GM21390 (cell line): ENCODE results near the gene FOXN3.

Source experiments
- ATAC-seq: cut with Tn5 transposase; IDR thresholded peaks from one replicate; pipeline ENCODE4 v1.9.1; 2021; ENCODE audit not compliant: unreplicated experiment

The FOXN3 gene

DNA sequence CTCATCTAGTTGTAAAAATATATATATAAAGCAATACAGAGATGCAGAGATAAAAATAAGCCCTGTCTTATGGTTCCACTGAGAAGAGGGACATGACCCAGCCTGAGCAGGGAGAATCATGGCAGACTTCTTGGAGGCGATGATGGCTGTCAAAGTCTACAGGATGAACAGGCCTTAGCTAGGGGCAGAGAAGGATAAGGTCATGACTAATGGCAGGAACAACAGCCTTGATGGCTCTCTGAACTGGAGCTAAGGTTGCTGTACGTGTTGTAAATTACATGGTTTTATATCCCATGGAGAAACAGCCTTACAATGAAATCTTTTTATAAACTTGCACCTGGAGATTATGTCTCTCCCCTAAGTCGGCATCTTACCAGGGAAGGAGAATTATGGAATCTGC is 32.4 kb downstream of the FOXN3 start:
- ATAC-seq, result no peak

DNA sequence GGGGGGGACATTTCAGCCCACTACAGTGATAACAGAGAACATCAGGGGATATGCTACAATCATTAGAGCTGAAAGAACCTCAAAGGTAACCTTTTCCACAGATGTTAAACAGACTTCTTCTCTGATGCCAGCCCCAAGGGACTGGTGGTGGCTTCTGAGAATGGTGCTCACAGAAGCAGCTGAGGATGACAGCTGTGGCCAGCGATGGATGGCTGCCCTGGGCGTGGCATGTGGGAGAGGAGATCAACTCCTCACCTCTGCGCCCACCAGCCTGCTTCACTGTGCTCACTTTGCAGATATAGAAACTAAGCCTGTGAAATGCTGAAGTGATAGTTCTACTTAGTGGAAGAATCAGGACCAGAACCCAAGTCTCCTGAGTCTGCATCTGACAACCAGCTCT is 33.0 kb downstream of the FOXN3 start:
- ATAC-seq, result peak; percentile 86

DNA sequence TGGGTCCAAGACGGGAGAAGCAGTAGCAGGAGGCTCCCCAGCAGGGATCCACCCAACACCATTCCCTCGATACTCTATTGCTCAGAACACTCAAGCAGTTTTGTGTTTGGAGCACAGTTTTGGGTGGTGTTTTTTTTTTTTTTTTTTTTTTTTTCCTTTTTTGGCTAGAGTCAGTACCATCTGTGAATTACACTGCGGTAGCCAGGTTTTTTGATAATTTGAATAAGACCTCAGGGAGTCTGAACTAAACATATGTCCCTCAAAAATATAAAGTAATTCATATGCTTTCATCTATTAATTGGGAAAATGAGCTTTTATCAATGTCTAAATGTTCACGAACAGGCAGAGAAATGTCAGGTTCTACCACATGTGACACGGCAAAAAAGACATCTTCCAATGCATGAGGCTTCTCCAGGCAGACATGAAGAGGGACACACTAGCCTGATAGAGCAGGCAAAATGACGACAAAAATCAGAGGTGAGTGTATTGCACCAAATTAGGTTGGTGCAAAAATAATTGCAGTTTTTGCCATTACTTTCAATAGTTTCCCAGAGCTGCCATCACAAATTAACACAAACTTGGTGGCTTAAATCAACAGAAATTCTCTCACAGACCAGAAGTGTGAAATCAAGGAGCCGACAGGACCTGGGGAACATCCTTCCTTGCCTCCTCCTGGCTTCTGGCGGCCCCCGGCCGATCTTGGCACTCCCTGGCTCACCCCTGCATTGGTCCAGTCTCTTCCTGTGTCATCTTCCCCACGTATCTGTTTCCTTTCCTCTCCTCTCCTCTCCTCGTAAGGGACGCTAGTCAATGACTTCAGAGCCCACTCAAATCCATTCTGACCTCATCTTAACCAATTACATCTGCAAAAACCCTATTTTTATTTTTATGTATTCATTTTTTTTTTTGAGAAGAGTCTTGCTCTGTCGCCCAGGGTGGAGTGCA is 33.9 kb downstream of the FOXN3 start:
- no peak for ATAC-seq

DNA sequence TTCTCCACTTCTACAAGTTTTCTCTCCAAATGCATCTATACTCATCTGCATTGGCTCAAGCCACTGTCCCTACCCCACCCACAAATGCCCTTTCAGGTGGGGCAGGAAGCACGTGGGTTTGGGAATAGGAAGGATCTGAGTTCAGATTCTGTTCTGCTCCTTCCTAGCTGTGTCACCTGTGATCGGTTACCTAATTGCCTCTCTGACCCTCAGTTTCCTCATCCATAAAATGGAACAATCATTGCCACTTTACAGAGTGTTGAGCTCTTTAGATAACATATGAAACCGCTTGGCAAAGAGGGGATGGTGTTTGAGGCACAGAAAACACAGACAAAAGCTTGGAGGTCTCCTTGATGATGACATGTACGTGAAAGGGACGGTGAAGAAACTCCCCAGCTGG is 34.5 kb downstream of the FOXN3 start:
- ATAC-seq, result no peak

DNA sequence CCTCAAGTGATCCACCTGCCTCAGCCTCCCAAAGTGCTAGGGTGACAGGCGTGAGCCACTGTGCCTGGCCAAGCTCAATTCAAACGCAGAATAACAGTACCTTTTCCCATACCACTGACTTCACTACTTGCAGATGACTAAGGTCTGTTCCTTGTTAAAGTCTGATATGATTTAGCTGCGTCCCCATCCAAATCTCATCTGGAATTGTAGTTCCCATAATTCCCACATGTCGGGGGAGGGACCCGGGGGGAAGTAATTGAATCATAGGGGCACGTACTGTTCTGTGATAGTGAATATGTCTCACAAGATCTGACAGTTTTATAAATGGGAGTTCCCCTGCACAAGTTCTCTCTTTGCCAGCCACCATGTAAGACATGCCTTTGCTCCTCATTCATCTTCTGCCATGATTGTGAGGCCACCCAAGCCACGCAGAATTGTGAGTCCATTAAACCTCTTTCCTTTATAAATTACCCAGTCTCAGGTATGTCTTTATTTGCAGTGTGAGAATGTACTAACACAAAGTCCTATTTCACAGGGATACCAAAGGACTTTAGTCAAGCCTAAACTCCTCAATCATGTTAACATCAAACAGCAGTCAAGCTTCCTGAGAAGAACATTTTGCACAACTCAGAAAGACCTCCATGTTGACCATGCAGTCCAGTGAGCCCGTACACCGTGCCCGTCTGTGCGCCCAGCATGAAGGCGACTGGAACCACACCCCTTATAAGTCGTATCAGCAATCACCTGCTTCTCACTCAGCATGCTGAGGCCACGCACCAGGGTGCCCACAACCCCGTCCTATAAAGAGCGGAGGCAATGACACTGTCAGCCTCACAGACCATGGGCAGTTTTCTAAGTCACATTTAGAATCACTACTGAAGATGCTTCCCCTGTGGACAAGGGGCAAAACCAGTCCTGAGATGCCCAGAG is 36.9 kb downstream of the FOXN3 start:
- ATAC-seq, result no peak

DNA sequence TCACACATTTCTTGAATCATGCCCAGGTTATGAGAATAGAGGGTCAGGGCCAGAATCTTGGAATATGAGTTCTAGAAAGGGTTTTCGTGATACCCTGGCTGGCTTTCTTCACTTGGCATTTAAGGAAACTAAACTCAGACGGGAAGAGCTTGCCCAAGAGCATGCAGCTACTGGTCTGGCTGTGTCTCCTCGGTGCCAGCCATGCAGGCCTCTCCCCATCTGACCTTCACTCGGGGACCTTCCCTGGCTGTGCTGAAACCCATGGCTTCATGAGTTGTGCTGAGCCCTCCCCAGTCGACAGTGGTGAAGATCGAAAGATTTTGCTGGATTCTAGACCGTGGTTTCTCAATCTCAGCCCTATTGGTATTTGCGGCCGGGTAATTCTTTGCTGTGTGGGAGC is 38.0 kb downstream of the FOXN3 start:
- no peak for ATAC-seq

DNA sequence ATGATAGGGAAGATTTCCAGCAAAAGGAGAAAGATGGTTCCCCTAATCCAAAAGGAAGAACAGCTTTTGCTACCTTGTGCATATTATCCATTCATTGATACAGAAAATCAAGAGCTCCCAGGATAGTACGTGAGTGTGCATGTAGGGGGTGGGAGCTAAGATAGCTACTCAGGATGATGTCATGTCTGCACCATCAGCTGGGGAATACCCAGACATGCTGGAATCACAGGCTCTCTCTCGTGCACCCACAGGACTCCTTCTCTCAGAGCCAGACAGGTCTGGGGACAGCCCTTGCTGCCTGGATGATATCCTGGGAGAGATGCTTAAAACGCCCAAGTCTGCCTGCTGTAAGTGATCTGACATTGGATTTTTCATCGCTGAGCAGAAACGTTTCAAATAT is 38.9 kb downstream of the FOXN3 start:
- ATAC-seq, result peak; percentile 76

DNA sequence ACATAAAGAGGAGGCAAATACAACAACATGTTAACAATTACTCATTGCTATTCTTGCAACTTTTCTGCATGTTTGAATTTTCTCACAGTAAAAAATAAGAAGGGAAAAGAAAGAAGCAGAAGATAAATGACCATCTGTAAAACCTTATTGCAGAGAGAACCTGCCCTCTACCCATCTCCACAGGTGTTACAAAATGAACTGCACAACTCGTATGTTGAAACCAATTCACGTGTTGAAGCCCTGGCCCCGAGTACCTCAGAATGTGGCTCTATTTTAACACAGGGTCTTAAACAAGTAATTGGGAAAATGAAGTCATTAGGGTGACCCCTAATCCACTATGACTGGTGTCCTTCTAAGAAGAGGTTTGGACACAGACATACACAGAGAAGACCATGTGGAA is 39.5 kb downstream of the FOXN3 start:
- ATAC-seq, result no peak

DNA sequence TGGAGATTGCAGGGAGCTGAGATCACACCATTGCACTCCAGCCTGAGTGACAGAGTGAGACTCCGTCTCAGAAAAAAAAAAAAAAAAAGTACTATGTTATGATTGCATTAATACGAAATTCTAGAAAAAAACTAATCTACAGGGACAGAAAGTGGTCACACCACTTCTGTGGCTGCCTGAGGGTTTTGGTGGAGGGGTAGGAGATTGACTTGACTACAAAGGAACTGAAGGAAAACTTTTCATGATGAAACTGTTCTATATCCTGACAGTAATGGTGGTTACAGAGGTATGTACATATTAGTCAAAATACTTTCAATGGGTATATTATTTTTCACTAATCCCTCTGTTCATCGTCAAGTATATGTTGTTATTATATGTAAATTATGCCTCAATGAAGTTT is 42.1 kb downstream of the FOXN3 start:
- no peak for ATAC-seq

DNA sequence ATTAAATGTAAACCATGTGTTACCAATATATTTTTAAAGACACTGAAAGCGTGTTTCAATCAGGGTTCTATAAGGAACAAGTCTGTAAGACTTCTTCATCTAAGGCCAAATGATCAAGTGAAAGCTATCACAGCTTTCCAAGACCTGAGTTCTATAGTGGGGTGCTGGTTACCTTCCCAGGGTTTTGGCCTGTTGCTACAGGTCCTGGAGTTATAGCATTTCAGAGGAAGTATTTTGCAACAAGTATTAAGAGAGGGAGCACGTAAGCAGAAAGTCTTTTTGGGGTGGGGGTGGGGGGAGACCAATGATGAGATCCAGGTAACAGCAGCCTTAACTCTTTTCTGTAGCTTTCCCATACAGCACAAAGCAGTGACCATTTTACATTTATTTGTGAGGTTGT is 43.8 kb downstream of the FOXN3 start:
- no peak for ATAC-seq

DNA sequence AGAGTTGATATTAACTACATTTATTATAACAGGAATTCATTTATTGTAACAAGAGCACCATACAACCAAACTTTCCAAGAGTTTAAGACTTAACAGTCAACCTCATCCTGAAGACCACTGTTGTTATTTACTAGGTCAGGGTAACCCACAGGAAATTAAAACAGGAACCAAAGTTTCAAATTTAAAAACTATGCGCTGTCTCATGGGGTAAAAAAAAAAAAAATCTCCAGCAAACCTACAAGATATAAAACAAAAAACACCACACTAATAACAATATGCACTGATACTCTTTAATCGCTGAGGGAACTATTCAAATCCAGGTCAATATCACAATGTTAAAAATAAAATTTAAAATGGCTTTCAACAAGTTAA is 44.5 kb downstream of the FOXN3 start:
- no peak for ATAC-seq

DNA sequence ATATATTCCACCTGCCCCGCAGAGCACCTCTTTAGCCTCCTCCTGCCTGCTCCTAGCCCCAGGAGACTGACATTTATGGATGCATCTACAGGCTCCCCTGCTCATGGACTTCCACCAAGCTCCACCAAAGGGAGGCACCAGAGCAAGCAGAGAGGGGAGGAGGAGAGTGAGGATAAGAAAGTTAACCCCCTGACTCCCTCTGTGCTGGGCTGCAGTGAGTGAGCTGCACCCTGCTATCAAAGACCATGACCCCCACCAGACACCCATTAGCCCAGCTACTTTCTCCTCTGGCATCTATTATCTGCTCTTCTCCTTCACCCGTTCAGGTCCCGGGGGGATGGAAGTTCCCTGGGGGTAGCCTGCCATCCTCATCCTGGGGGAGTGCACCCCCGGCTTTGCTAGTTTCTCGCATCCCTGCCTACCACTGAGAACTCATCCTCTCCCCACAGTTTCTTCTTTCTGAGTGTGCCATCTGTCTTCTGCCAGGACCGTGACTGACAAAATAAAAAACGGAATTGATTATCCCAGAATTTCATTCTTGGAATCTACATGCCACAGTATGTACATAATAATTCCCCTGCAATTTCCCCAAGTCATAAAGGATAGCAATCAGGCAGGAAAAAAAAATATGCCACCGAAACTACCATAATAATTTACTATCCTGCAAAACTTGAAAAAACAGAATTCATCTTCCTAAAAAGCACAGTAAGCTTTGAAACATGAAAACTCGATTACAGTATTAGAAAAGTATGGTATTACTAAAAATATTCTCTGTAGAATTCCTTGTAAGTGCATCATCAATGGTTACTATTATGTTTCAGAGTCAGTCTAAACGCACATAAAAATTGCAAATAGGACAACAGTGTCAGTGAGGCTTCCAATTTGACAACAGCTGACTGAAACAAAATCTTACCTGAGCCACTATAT is 45.2 kb downstream of the FOXN3 start:
- ATAC-seq, result no peak

DNA sequence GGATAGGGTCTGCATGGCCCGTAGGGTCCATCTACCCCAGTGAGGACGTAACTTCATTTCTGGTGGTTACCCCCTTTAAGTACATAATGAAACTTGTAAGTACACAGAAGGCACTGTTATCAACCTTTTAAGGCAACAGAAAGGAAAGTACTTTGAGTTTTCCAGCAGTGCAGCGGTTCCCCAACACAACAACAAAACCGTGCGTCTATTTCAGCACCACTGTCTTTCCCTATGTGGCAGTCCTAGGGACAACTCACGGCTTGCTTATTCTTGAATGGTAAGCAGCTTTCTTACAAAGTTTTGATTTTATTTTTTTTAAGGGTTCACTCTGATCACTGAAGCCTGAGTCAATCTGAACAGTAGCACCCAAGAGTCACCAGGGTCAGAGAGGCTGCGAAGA is 46.3 kb downstream of the FOXN3 start:
- no peak for ATAC-seq

DNA sequence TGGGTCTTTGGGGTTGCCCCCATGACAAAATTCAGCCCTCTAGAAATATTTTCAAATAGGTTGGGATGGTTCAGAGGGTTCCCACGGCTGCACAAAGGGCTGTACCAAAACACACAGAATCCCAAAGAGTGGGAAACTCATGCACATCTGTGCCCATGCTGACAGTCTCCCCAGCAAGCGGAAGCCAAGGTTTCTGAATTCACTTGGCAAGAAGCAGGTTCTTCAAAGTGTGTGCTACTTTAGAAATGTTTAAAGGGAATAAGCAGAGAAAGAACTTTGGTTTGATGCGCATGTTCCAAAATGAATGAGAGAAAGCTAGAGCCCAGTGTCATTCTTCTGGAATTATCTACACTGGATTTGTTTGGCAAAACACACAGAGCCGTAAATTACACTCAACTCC is 46.7 kb downstream of the FOXN3 start:
- ATAC-seq, result no peak

DNA sequence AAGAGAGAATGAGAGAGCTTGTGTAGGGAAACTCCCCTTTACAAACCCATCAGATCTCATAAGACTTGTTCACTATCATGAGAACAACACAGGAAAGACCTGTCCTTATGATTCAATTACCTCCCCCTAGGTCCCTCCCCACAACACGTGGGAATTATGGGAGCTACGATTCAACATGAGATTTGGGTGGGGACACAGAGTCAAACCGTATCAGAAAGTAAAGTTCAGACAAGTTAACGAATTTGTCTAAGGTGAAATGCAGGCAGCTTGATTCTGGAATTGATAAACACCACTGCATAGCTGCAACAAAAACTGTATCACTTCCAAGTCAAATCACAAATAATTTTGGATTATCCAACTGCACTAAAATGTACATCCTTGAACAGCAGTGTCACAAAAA is 47.4 kb downstream of the FOXN3 start:
- no peak for ATAC-seq

DNA sequence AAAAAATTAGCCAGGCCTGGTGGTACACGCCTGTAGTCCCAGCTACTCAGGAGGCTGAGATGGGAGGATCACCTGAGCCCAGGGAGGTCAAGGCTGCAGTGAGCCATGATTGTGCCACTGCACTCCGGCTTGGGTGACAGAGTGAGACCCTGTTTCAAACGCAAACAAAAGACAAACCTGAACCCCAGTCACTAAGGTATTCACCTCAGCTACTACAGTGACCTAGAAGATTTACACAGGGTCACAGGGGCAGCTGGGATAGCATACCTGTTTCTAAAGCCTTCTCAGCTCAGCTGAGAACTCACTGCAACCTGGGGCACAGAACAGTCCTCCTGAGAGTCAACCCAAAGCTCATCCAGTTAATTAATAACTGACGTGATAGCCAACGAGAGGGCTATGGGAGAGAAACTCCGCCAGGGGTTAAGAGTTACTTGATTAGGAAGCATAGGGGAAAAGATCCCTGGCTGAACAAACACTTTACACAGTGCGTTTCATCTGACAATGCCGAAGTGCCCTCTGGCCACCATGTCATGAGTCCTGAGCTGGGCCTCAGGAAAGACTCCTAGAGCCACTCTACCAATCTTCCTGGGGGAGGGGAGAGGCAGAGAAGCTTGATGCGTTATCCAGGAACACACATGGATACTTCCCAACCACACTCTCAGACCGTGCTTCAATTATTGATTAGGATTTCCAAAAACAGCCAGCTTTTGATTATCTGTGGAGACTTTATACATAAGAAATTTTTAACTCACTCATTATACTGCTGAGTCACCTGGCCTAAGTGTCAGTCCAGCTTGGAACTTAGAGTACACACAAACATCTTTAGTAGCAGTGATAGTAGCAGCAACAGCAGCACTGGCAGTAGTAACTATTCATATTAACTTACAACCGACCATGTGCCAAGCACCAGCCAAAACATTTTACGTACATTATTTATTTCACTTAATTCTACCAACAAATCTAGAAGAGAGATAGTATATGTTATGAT is 48.2 kb downstream of the FOXN3 start:
- no peak for ATAC-seq

DNA sequence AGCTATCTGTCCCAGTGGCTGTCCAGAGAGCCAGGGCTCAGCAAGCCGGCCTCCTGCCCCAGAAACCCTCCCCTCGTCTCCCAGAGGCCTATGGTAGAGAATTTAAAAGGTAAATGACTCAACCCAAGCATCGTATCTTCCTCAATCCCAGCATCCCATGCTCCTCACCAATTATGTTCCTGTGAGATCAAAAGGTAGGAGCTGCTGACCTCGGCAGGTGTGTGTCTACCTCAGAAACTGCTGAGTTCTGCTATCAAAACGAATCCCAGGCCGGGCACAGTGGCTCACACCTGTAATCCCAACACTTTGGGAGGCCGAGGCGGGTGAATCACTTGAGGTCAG is 49.3 kb downstream of the FOXN3 start:
- ATAC-seq, result no peak

DNA sequence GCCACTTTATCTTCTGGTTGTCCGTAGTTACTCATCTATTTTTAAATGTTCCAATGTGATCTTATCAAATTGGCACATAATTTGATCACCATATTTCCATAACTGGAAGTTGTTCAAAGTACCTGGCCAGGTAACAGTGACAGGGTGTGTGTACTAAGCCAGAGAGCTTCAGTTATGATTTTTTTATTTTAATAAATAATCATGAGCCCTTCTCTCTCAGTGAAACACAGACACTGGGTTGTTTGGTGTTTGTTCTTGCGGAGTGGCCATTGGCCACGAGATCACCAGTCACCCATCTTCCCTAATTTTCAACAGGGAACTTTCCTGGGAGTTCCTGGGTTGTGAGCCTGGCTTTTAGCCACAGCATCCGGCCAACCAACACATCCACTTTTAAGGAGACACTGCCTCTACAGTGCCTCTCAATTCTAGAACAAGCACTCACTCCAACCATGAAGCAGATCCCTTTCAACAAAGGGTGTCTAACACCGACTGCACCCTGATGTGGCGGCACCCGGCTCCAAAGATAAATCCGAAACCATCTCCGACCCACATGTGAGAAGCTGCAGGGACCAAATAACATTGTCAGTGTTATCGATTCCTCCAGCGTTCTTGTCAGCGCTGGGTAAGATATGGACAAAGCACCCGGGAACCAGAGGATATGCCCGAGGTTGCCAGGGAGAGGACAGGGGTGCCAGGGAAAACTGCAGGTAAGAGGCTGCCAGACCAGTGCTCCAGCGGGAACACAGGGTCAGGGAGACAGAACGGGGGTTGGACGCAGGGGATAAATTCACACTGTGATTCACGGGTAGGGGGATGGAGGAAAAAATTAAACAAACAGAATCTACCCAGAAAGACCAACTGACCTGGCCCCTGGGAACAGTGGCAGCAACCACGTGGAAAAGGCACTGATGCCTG is 49.9 kb downstream of the FOXN3 start:
- ATAC-seq, result no peak
